HG03342 (cell line): ENCODE measurements around the gene MAPK6.
"Not testable (repeated sequence)": the region's sequence is repeated elsewhere in the genome, so short reads cannot be mapped to it uniquely, and the experiment has no call there.

Experiments used
- ATAC-seq: cut with Tn5 transposase; IDR thresholded peaks from one replicate; pipeline ENCODE4 v1.9.1; 2021; ENCODE audit warnings: mild to moderate bottlenecking, moderate library complexity; ENCODE audit not compliant: unreplicated experiment

The MAPK6 gene

DNA sequence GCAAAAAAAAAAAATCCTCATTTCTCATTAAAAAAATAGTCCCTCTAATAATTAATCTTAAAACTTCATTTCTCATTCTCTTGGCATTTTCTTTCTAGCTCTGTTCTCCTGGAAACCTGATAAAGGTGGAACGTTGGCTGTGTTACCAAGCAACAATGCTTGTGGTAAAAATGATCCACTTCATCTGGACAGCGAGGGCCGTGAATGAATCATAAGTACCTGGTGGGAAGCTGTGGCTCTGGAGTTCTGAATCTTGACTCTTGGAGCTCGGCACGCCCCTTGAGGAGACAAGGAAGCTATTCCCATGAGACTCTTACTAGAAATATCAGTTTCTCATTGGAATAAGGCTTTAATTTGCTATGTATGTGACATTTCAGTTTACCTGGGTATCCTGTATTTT, 61.0 kb downstream of the MAPK6 start:
- ATAC-seq, result no peak

DNA sequence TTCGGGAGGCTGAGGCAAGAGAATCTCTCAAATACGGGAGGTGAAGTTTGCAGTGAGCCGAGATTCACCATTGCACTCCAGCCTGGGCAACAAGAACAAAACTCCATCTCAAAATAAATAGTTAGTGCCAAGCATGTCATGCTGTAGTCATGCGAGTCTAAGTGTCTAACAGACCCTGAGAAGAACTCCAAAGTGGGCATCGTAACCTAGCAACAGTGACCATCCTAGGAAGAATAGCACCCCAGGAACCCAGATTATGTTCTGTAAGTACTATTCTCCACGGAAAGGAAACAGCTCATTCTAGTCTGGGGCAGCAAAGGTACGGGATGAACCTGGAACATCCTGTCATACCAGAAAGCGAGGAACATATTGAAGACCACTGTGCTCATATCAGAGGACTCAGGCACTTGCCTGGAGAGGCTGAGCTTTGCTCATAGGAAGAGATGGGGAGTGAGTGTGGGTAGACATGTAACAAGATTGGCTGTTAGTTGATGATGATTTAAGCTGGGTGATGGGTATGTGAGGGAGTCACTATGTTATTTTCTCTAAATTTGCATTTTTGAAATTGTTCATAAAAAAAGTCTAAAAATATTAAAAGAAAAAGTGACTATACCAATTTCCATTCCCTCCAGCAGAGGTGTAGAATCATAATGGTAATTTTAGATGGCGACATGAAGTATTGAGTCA, 61.8 kb downstream of the MAPK6 start:
- ATAC-seq, result no peak

DNA sequence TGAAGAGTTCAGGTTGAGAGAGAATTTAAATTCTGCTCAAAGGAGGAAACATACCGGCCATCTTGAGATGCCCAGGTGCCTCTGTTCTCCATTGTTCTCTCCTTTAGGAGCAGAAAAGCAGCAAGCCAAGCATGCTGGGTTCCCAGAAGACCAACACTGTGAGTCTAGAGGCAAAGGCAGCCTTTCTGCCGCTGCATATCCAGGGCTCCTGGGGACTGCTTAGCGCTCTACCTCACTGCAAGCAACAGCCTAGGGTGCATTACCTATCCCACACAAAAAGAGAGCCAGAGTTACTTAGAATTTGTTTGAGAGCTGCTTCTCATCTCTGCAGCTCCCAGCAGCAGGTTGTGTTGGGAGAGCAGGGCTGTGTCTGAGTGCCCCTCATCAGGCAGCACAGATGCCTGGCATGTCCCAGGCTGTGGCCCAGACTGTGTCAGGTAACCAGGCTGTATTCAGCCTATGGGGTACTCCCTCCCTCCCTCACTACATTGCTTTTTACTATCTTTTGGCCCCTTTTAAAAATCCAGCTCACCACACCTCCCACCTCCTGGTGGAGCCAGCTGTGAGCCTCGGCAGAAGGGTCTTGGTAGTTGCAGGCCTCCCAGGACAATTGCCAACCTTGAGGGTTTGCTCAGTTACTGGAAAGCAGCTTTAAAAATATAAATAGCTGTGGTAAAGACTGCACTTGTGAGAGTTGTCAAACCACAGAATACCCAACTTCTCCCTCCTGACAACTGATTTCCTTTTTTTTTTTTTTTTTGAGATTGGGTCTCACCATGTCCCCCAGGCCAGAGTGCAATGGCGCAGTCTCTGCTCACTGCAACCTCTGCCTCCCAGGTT, 63.4 kb downstream of the MAPK6 start:
- peak; percentile 64 for ATAC-seq

DNA sequence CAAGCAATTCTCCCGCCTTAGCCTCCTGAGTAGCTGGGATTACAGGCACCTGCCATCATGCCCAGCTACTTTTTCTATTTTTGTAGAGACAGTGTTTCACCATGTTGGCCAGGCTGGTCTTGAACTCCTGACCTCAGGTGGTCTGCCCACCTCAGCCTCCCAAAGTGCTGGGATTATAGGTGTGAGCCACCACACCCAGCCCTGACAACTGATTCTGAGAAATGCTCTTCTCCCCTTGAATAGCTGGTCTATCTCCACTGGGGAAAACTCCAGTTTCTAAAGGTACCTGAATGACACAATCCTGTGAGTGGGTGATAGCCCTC, 64.0 kb downstream of the MAPK6 start:
- not testable (repeated sequence) for ATAC-seq

DNA sequence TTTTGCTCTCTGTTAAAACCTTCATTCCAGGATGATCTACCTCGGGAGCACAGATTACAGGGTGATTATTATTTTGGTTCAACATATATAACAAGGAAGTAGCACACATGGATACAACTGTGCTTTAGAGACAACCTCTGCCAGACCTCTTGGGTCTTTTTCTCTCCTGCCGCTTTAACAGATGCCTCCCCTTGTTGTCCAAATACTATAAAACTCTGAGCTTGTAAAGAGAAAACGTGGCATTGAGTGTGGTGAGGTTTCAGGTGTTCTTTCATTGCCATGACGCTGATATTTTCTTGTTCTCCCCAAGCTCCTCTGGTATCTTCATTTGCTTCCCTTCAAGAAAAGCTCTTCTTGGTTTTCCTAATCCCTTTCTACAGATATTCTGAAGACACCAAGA, 64.6 kb downstream of the MAPK6 start:
- no peak for ATAC-seq

DNA sequence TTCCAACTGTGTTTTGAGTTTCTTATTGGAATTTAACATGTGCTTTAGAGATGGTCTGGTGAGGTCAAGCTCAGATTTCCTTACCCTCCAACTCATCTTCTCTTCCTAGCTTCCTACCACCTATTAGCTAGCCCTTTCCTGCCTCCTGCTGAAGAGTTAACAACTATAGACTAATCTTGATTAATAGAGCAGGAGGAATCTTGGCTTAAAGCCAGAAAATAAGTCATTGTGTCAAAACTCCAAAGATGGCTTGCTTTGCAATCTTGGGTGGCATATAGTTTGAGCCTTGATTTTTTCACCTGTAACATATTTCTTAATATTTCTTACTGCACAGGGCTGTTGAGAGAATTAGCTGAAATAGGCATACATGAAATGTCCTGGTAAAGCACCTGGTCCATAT, 66.3 kb downstream of the MAPK6 start:
- ATAC-seq, result no peak

DNA sequence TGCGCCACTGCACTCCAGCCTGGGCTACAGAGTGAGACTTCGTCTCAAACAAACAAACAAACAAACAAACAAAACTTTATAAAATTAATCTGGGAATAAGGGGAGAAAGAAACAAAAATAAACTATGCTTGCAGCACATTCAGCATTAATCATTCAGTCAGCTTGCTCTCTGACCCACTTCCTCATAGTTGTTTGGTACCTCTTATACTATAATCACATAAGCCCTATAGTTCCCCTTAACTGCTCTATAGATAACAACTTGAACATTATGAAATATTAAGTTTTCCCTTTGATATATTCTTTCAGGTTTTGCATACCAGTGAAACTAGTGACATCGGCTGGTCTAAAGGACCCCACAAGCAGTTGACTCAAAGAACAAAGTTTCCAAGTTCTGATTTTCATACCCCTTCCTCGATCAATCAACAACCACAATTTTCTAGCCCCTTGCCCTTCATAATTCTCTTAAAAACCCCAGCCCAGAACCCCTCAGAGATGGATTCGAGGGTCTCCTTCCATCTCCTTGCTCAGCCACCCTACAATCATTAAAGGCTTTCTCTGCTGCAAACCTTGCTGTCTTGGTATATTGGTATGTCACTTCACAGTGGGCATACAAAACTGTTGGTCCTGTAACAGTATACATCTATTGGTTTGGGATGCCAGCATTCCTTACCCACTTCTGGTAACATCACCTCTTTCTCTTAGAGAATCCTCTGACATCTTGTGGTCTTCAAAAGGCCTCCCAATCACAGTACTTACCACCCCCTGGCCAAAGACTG, 67.2 kb downstream of the MAPK6 start:
- ATAC-seq, result no peak

DNA sequence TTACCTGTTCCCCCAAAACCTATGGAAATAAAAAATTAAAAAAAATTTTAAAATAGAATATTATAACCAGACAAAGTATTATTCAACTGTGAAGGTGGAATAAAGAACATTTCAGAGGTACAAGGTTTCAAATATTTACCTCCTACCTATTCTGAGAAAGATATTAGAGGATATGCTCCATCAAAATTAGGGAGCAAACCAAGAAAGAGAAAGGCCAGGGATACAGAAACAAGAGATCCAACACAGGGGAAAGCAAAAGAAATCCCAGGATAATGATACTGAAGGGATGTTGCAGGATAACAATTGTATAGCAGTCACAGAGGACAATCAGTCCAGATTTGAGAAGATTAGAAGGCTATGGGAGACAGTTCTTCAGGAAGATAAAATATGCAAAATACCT, 71.2 kb downstream of the MAPK6 start:
- no peak for ATAC-seq

DNA sequence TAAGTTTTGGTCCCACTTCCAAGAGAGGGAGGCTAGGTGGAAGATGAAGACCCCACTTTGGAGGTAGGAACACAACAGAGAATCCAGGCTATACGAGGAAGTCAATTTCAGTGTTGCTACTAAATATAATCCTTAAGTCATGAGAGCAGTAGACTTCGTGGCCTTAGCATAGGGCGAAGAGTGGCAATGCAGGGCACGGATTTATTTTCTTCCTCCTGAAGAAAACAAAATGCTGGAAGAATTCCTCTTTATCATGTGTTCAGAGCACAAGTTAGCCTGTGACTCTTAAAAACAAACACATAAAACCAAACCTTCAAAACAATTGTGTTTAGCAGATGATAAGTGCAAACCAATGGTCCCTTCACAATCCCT, 74.1 kb downstream of the MAPK6 start:
- no peak for ATAC-seq

DNA sequence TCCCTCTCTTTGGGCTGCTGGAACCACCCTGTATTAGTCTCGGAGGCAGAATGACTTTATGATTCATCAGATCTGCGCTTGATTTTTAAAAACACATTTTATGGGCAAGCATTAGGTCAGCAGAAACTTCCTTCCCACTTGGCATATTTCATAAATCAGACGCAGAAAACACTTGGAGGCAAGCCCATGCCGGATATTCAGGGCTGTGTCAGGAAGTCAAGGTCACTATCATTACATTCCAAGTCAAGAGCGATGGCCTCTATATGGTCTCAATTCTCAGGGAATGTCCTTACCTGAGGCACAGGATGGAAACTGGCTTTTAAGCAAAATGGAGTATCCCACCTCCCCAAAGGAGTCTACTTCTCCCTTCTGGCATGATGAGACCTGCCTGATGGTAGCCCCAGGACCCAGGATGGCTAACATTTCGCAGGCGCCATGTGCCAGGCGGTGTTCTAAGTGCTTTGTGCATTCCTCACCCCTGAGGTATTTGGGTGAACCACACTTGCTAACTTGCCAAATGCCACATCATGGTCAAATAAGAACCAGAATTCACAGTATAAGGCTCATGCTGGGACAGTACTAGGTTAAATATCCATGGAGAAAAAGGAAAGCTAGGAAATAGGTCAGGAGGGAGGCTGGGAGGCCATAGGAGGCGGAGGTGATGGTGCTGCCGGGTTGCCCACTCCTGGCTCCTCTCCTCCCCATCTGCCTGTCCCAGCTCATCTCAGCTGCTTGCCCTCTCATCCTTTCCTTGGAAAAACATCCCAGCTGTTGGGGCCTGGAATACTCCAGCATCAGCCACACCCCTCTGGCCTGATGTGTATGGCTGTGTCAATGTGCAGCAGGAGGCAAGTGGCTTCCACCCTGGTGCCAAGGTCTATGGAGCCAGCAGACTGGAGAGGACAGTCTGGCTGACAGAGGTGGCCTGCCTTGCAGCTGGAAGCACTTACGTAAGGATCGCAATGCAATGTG, 74.8 kb downstream of the MAPK6 start:
- no peak for ATAC-seq

DNA sequence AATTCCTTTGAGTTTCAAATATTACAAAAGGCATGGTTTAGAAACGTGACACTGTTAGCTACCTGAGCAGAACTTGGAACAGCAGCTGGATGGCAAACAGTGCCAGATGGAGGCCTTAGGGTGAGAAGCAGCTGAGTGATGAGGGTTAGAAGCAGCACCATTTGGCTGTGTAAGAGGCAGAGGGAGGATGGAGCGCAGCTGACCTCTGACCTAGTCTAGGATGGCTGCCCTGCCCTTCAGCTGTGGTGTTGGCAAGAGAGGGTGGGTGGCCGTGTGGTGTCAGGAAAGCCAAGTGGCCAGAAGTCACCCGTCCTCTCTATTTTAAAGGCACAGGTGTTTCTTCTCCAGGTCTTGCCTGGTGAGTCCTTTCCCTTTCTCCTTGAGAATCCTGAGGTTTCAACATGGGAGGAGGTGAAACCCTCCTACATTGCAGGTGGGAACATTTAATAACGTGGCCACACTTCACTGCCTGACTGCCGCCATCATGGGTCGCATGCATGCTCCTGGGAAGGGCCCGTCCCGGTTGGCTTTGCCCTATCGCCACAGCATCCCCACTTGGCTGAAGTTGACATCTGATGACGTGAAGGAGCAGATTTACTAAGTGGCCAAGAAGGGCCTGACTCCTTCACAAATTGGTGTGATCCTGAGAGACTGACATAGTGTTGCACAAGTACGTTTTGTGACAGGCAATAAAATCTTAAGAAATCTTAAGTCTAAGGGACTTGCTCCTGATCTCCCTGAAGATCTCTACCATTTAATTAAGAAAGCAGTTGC, 76.0 kb downstream of the MAPK6 start:
- no peak for ATAC-seq

DNA sequence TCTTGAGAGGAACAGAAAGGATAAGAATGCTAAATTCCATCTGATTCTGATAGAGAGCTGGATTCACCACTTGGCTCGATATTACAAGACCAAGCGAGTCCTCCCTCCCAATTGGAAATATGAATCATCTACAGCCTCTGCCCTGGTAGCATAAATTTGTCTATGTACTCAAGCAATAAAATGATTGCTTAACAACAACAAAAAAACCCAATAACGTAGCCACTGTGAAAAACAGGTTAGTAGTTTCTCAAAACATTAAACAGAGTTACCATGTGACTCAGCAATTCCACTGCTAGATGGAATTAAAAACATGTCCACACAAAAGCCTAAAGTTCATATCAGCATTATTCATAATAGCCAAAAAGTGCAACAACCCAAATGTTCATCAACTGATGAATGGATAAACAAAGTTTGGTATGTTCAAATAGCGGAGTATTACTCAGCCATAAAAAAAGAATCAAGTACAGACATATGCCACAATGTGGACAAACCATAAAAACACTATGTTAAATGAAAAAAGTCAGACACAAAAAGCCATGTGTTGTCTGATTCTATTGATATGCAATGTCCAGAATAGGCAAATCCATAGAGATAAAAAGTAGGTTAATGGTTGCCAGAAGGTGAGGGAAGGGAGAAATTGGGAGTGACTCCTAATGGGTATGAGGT, 76.7 kb downstream of the MAPK6 start:
- ATAC-seq, result no peak

DNA sequence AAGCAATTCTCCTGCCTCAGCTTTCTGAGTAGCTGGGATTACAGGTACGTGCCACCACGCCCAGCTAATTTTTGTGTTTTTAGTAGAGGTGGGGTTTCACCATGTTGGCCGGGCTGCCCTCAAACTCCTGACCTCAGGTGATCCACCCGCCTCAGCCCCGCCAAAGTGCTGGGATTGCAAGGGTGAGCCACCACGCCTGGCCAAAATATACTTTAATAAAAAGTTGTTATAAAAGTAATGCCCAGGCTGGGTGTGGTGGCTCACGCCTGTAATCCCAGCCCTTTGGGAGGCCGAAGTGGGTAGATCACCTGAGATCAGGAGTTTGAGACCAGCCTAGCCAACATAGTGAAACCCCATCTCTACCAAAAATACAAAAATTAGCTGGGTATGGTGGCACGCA, 77.5 kb downstream of the MAPK6 start:
- not testable (repeated sequence) for ATAC-seq

DNA sequence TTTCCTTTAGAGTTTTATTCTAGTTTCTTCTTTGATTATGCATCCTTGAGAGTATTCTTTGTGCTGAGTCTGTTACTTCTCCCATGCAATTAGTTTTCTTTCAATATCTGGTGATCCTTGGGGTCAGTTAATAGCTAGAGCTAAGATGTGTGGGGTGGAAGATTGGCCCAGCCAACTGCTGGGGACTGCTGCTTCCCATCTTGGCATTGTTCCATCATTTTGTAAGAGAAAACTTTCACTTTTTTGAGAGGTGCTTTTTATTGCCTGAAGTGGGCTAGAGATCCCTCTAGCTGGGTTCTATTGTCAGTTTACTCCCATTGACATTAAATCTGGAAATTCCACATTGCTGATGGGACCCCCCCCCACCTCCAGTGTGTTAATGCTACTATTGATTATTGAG, 78.2 kb downstream of the MAPK6 start:
- no peak for ATAC-seq

DNA sequence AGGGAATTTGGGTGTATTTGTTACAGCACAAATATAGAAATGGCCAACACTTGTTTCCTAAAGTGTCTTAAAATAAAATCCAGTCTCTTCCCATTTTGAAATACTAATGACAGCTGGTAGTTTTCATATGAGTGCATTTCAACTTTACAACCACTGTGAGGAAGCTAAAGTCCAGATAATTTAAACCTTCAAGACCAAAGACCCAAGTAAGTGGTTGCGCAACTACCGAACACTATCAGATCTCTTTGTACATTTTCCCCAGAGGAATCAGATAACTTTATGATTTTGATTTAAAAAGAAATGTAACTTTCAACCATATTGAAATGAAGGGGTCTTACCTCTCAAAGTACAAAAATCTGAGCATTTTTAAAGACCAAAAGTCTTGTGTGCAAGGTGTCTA, 79.3 kb downstream of the MAPK6 start:
- ATAC-seq, result no peak

DNA sequence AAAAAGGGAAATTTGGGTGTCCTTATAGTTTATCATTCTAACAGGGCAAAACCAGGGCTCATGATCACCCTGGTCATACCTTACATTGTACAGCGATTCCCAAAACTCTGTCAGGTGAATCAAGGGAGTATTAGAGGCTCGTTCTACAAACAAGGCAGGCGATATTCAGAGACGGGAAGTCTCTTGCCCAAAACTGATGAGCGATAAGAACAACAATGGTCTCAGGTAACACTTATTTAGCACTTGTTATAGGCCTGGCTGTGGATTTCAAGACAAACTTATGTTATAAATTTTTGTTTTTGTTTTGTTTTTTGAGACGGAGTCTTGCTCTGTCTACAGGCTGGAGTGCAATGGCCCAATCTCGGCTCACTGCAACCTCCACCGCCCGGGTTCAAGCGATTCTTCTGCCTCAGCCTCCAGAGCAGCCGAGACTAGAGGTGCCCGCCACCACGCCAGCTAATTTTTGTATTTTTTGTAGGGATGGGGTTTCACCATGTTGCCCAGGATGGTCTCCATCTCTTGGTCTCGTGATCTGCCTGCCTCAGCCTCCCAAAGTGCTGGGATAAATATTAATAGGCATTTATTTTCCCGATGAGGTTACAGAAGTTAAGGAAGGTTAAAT, 80.7 kb downstream of the MAPK6 start:
- no peak for ATAC-seq

DNA sequence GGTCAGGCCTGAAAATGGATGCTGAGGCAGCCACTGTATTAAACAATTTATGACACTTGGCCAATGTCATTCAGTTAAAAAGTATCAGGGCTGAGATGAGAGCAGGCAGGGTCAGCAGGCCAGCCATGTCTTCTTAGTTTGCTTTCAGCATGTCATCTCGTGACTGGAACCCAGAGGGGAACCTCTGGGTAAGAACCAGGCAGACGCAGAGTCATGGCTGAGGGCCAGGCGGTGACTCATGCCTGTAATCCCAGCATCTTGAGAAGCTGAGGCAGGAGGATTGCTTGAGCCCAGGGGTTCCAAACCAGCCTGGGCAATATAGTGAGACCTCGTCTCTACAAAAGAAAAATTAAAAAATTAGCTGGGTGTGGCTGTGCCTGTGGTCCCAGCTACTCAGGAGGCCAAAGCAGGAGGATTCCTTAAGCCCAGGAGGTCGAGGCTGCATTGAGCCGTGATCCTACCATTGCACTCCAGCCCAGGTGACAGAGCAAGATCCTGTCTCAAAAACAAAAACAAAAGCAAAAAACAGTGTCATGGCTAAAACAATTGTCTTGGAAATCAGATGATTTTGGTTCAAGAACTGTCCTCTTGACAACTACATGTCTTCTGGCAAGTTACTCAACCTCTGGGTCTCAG, 81.9 kb downstream of the MAPK6 start:
- no peak for ATAC-seq

DNA sequence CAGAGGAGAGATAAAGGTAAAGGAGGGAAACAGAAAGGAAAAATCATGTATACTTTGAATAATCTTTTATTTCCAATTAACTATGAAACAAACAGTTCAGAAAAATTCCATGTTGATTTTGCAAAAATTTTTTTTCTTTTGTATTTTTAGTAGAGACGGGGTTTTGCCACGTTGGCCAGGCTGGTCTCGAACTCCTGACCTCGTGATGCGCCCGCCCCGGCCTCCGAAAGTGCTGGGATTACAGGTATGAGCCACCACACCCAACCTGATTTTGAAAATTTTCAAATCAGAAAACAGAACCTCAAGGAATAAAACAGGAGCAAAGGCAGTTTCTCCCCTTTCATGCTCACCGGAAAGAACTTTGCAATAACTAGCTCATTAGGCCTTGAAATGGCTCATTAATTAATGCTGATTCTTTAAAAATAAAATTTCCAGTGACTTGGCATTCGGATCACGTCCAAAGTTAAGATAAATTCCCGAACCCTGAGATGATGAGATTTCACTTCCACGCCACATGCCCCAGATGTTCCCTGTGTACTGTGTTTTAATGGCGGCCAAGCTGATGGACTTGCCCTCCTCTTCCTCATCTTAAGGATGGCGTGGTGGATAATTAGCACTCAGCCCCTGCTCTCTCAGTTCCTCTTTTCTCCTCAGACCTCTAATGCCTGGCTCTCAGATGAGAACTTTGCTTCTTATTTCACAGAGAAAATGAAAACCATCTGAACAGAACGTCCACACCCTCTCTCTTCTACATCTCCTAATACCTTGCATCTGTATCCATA, 82.7 kb downstream of the MAPK6 start:
- ATAC-seq, result peak; percentile 39
